GM12864 (cell line): Measurements from ENCODE around the gene TERC.
A peak's percentile ranks its signal among the peaks of the same experiment; 100 is the strongest.

Experiments
- DNase-seq: peaks from one replicate; pipeline ENCODE4 v3.0.0-alpha.2; 2011; ENCODE audit warnings: low read depth
- H3K4me3 ChIP-seq: 2 replicates; pipeline ENCODE4 v1.5.1; 2011; ENCODE audit warnings: mild to moderate bottlenecking, low read depth, low read length, control low read depth
- TF ChIP-seq, protein P1 (sequence below): IDR thresholded peaks from 2 replicates; pipeline ENCODE4 v1.5.1; 2011; ENCODE audit warnings: low read depth, mild to moderate bottlenecking, moderate library complexity, low read length, control low read depth, inconsistent platforms; ENCODE audit errors: missing control alignments

TERC gene

DNA sequence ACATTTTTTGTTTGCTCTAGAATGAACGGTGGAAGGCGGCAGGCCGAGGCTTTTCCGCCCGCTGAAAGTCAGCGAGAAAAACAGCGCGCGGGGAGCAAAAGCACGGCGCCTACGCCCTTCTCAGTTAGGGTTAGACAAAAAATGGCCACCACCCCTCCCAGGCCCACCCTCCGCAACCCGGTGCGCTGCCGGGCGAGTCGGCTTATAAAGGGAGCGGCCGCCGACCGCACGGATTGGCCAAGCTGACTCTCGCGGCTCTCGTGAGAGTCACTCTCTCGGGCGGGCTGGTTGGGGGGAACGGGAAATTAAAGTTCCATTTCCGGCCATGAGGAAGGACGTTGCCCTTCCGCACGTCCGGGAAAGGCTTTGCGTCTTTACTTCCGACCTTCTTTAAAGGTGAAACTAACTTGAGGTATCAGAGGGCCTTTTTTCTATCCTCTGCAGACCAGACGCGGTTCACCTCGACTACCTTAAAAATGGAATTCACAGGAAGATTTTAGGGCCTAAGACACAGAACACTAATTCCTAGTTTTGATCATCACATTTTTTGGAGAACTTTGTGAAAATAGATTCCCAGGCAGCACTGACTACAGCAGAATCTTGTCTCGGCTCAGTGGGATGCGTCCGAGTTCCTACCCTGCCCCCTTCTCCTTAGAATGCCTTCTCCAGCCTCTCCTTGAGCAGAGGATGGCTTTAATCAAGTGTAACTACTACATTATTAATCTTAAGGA lies at the start of gene TERC:
TSS of gene TERC (minus strand) at position 179 of the 731 bp plus-strand sequence.
- peak; percentile 82 for DNase-seq
- TF ChIP-seq, protein P1, sequence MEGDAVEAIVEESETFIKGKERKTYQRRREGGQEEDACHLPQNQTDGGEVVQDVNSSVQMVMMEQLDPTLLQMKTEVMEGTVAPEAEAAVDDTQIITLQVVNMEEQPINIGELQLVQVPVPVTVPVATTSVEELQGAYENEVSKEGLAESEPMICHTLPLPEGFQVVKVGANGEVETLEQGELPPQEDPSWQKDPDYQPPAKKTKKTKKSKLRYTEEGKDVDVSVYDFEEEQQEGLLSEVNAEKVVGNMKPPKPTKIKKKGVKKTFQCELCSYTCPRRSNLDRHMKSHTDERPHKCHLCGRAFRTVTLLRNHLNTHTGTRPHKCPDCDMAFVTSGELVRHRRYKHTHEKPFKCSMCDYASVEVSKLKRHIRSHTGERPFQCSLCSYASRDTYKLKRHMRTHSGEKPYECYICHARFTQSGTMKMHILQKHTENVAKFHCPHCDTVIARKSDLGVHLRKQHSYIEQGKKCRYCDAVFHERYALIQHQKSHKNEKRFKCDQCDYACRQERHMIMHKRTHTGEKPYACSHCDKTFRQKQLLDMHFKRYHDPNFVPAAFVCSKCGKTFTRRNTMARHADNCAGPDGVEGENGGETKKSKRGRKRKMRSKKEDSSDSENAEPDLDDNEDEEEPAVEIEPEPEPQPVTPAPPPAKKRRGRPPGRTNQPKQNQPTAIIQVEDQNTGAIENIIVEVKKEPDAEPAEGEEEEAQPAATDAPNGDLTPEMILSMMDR = no peak
- H3K4me3 ChIP-seq = peak within 1 kb of the TSS; percentile 73

DNA sequence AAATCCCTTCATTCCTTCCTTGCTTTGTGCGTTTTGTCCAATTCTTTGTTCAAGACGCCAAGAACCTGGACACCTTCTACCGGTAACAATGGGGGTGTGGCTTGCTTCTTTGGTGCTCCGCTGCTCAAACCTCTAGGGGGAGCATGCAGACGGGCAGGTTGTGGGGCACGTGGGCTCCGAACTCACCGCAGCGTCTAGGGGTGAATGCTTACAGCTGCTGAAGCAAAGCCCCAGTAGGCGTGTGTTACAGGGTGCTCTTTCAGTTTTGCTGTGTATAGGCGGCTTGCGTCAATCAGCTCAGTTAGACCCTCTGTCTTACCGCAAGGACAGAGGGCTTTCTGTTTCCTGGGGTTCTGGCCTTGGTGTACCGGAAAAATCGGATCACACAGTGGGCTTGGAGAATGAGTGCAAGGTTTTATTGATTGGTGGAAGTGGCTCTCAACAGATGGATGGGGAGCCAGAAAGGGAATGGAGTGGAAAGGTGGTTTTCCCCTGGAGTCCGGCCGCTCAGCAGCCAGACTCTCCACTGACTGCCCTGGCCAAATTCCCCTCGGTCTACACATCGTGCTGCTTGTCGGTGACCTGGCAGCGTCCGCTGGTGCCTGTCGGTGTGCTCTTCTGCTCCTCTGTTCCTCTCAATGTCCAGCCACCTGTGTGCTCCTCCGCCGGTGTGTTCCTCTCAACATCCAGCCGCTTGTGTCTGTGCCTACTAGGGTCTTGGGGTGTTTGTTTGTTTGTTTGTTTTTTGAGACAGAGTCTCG lies 49.1 kb upstream of the TERC start:
- TF ChIP-seq, protein P1 = peak; percentile 76
- peak; percentile 95 for DNase-seq
- H3K4me3 ChIP-seq = peak overlapping the region; percentile 83

DNA sequence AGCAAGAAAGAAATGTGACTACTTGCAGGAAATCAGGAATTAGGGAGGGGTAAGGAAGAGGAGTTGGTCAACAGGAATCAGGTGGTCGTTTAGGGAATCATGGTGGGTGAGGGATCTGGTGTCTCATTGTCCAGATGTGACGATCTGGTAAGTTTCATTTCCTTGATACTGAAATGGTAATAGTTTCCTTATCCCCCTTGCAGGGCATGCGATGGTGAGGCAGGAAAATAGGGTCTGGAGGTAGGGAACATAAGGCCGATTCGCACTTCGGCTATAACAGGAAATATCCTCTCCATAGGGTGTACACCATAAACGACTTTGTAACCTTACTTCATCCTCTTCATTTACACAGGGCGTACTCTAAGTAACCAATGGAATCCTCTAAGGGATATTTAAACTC lies 48.4 kb upstream of the TERC start:
- H3K4me3 ChIP-seq = peak overlapping the region; percentile 83
- TF ChIP-seq, protein P1 = no peak
- no peak for DNase-seq

DNA sequence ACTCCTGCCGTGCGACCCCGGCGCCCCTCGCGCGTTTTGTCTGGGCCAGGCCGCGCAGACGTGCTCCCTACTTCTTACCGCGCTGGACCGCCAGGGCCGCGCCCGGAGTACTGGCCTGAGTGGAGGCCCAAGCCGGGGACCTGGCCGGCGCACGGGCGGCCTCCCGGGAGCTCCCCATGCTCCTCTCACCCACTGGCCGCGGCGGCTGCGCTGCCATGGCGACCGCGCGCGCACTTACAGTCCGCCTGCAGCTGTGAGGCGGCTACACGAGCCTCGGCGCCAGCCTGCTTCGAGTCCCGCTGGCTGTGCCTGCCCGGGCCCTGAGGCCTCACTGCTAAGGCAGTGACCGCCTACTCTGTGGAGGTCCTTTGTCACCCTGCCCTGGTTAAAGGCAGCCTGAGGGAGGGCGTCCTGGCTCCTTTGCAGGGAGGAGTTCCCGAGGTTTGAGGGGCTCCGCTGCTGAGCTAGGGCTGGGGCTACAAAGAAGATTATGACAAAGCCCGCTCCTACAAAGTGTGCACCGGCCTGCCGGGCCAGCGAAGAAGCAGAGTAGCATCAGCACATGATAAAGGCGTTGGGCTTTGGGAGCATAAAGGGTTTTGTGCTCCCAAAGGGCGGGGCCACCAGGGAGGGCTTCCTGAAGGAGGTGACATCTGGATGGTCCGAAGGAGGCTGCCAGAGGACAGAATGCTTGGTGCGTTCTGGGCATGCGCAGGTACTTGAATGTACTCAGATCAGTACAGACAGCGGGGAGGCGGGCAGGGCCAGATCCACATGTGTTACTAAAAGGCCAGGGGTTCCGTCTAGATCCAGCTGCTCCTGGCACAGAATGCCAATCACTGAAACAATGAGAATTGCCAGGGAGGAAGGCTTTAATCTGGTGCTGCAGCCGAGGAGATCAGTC lies 47.7 kb upstream of the TERC start, which contains the start of the genes LRRC34 and LRRIQ4:
TSS of gene LRRC34 (minus strand) at position 573 of the 904 bp plus-strand sequence. CDS start at position 217, 356 bp downstream.
TSS of gene LRRIQ4 (plus strand) at position 539 of the 904 bp plus-strand sequence. CDS start 9,052 bp downstream, outside the sequence.
- peak within 1 kb of the TSS; percentile 83 for H3K4me3 ChIP-seq
- TF ChIP-seq, protein P1 = no peak
- DNase-seq = peak; percentile 83

DNA sequence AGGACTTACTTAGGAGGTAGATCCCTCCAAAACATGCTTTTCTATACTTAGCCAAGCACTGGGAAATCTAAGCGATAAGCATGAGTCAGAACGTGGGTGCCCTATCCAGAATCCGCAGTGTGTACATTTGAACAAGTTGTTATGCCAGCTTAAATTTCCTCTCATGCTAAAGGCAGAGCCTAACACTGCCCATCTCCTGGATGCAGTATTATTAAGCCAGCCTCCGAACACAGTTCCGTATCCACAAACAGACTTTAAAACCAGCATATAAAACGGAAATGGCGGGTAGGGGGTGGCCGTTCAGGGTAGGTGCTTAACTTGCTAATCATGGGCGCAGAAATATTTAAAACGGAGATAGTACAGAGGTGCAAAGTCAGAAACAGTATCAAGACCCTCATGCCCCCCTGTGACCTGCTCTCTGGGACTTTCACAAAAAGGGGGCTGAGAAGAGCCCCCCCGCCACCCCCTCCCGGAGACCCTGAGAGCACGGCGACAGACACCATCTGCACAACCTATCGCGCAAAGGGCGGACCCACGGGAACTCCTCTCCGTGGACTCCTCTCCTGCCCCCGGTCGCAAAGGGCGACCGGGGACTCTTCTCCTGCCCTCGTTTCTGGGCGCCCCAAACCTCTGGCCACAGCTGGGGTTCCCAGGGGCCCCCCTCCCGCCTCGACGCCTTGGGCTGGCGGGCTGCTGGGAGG lies 46.9 kb upstream of the TERC start:
- peak overlapping the region; percentile 83 for H3K4me3 ChIP-seq
- TF ChIP-seq, protein P1 = no peak
- DNase-seq = no peak
